ENCODE data around the gene TMCO1.
"Not testable (repeated sequence)": the region's sequence is repeated elsewhere in the genome, so short reads cannot be mapped to it uniquely, and the experiment has no call there.

The TMCO1 gene

GRCh38 chr1:165768513-165769394 is at the start of gene TMCO1:
Gene TMCO1 (minus strand): TSS chr1:165768868. CDS start chr1:165768751, 117 bp downstream.
- H3K36me3 ChIP-seq, result peaks cover 40% of the 10 kb centered on the region
- H3K4me3 ChIP-seq (ENCODE audit: low read depth, low read length), result peak within 1 kb of the TSS; percentile 90
- peak; percentile 15; the same call in 1 of the 2 replicates for TF ChIP-seq CTCF (IDR thresholded peaks at IDR 0.05; ENCODE audit: low read depth, low read length)
- no peaks in the 10 kb centered on the region for H3K27me3 ChIP-seq (ENCODE audit: insufficient read depth, low read depth, severe bottlenecking)
- H3K27ac ChIP-seq, result peak within 1 kb of the TSS; percentile 91
- no peaks in the 10 kb centered on the region for H3K9me3 ChIP-seq (ENCODE audit: severe bottlenecking)
- DNase-seq, result peak; percentile 95

- no peak overlapping the region for H3K27ac ChIP-seq
- TF ChIP-seq CTCF (IDR thresholded peaks at IDR 0.05; ENCODE audit: low read depth, low read length), result no peak
- no peaks in the 10 kb centered on the region for H3K36me3 ChIP-seq
- no peak overlapping the region for H3K4me3 ChIP-seq (ENCODE audit: low read depth, low read length)
- no peaks in the 10 kb centered on the region for H3K9me3 ChIP-seq (ENCODE audit: severe bottlenecking)
- DNase-seq, result no peak
- H3K27me3 ChIP-seq (ENCODE audit: insufficient read depth, low read depth, severe bottlenecking), result no peaks in the 10 kb centered on the region
These were observed 48.3 kb upstream of the TMCO1 start for GRCh38 chr1:165816826-165817497.

- no peak overlapping the region for H3K27ac ChIP-seq
- TF ChIP-seq CTCF (IDR thresholded peaks at IDR 0.05; ENCODE audit: low read depth, low read length), result no peak
- no peaks in the 10 kb centered on the region for H3K27me3 ChIP-seq (ENCODE audit: insufficient read depth, low read depth, severe bottlenecking)
- H3K9me3 ChIP-seq (ENCODE audit: severe bottlenecking), result no peaks in the 10 kb centered on the region
- no peak for DNase-seq
- H3K4me3 ChIP-seq (ENCODE audit: low read depth, low read length), result no peak overlapping the region
- H3K36me3 ChIP-seq, result no peaks in the 10 kb centered on the region
These were observed 47.5 kb upstream of the TMCO1 start for GRCh38 chr1:165816157-165816556.

- Histone ChIP-seq H3K27me3 (ENCODE audit: insufficient read depth, low read depth, severe bottlenecking) (no peaks in the 10 kb centered on the region), H3K4me3 (ENCODE audit: low read depth, low read length) (no peak overlapping the region), H3K27ac (no peak overlapping the region), H3K36me3 (no peaks in the 10 kb centered on the region), H3K9me3 (ENCODE audit: severe bottlenecking) (no peaks in the 10 kb centered on the region)
- DNase-seq, result no peak
- TF ChIP-seq CTCF (IDR thresholded peaks at IDR 0.05; ENCODE audit: low read depth, low read length), result no peak
These were observed 47.1 kb upstream of the TMCO1 start for GRCh38 chr1:165815725-165816124.

GRCh38 chr1:165807613-165808012 is 38.9 kb upstream of the TMCO1 start:
- Histone ChIP-seq H3K9me3 (ENCODE audit: severe bottlenecking) (peaks cover 3% of the 10 kb centered on the region), H3K27ac (no peak overlapping the region), H3K4me3 (ENCODE audit: low read depth, low read length) (no peak overlapping the region), H3K27me3 (ENCODE audit: insufficient read depth, low read depth, severe bottlenecking) (no peaks in the 10 kb centered on the region), H3K36me3 (no peaks in the 10 kb centered on the region)
- DNase-seq, result no peak
- TF ChIP-seq CTCF (IDR thresholded peaks at IDR 0.05; ENCODE audit: low read depth, low read length), result no peak

- not testable (repeated sequence) for H3K27me3 ChIP-seq (ENCODE audit: insufficient read depth, low read depth, severe bottlenecking); H3K4me3 ChIP-seq (ENCODE audit: low read depth, low read length); DNase-seq; H3K36me3 ChIP-seq; H3K27ac ChIP-seq; H3K9me3 ChIP-seq (ENCODE audit: severe bottlenecking)
These were observed 35.8 kb upstream of the TMCO1 start for GRCh38 chr1:165804513-165804912.

Data from WERI-Rb-1 (cell line).